K562 (cell line): ENCODE data around the gene RCOR1. TPM values are rescaled to one million over a fixed set of nuclear protein-coding genes. Genes with fewer than 3 reads are reported as not detected.

Experiments
- BCLAF1 ChIP-seq, 2 experiments: fragments of 450-650 bp in 1 of 2; IDR thresholded peaks; 2 replicates each; pipeline ENCODE4 v1.6.1; 2011 to 2017; ENCODE audit warnings: low read depth in 2 of 2, antibody characterized with exemption in 1 of 2, borderline replicate concordance in 1 of 2, low read length in 1 of 2, mild to moderate bottlenecking in 1 of 2, mixed read lengths in 1 of 2; ENCODE audit not compliant: control insufficient read depth in 1 of 2
- BRCA1 ChIP-seq, 2 experiments: fragments of 450-650 bp in 1 of 2; sonication (generic) in 1 of 2; formaldehyde crosslinking in 1 of 2; IDR thresholded peaks; 2 replicates each; pipeline versions ENCODE4 v1.5.0 to v1.6.1; 2017 to 2020; ENCODE audit warnings: mild to moderate bottlenecking in 1 of 2, missing genetic modification reagents in 1 of 2
- DACH1 ChIP-seq: fragments of 450-650 bp; IDR thresholded peaks from 2 replicates; pipeline ENCODE4 v1.6.1; 2018; ENCODE audit not compliant: partially characterized antibody
- EP400 ChIP-seq: fragments of 450-650 bp; IDR thresholded peaks from 2 replicates; pipeline ENCODE4 v1.6.1; 2017; ENCODE audit warnings: antibody characterized with exemption, mild to moderate bottlenecking, moderate library complexity
- MTA3 ChIP-seq: fragments of 450-650 bp; formaldehyde crosslinking; IDR thresholded peaks from 2 replicates; pipeline ENCODE4 v1.6.1; 2017; ENCODE audit warnings: mild to moderate bottlenecking, borderline replicate concordance
- MYC ChIP-seq, 2 experiments: fragments of 250-450 bp in 1 of 2; sonication (Bioruptor Pico) in 1 of 2; IDR thresholded peaks; 2 replicates each; pipeline versions ENCODE4 v1.5.1 to v1.6.1; 2012 to 2021; ENCODE audit warnings: low read depth in 2 of 2, borderline replicate concordance in 1 of 2, improper control_type of control experiment in 1 of 2, low read length in 1 of 2, mild to moderate bottlenecking in 1 of 2, moderate library complexity in 1 of 2
- NCOA1 ChIP-seq: fragments of 450-650 bp; IDR thresholded peaks from 2 replicates; pipeline ENCODE4 v1.6.1; 2016; ENCODE audit warnings: low read depth
- POLR2G ChIP-seq: fragments of 200-400 bp; formaldehyde crosslinking; IDR thresholded peaks from 2 replicates; pipeline ENCODE4 v1.6.1; 2017; ENCODE audit warnings: low read depth, mild to moderate bottlenecking, antibody characterized with exemption, low read length, moderate library complexity
- PRDM10 ChIP-seq: fragments of 450-650 bp; IDR thresholded peaks from 2 replicates; pipeline ENCODE4 v1.6.1; 2018; ENCODE audit not compliant: partially characterized antibody
- PREB ChIP-seq: sonication (generic); formaldehyde crosslinking; IDR thresholded peaks from 2 replicates; pipeline ENCODE4 v1.8.1; 2023; ENCODE audit warnings: mild to moderate bottlenecking, missing genetic modification reagents
- RAD51 ChIP-seq: fragments of 450-650 bp; IDR thresholded peaks from 2 replicates; pipeline ENCODE4 v1.7.1; 2016; ENCODE audit warnings: low read depth, mild to moderate bottlenecking, borderline replicate concordance
- SNAPC5 ChIP-seq: fragments of 250-450 bp; sonication (Bioruptor Pico); IDR thresholded peaks from 2 replicates; pipeline ENCODE4 v1.8.0; 2021; ENCODE audit warnings: moderate library complexity, mild to moderate bottlenecking, inconsistent platforms
- SOX6 ChIP-seq: fragments of 450-650 bp; IDR thresholded peaks from 2 replicates; pipeline ENCODE4 v1.6.1; 2014; ENCODE audit warnings: mild to moderate bottlenecking
- SP2 ChIP-seq: IDR thresholded peaks from 2 replicates; pipeline ENCODE4 v1.6.1; 2011; ENCODE audit warnings: mild to moderate bottlenecking, low read depth, low read length, moderate library complexity; ENCODE audit not compliant: poor library complexity, severe bottlenecking; ENCODE audit errors: extremely low read depth
- TAF9B ChIP-seq: fragments of 450-650 bp; IDR thresholded peaks from 2 replicates; pipeline ENCODE4 v1.6.1; 2018; ENCODE audit warnings: mild to moderate bottlenecking; ENCODE audit not compliant: partially characterized antibody
- TCF7L2 ChIP-seq: fragments of 150-350 bp; IDR thresholded peaks from 2 replicates; pipeline ENCODE4 v1.6.1; 2016; ENCODE audit warnings: low read depth, mild to moderate bottlenecking, low read length, moderate library complexity
- TOE1 ChIP-seq, 2 experiments: fragments of 450-650 bp in 1 of 2; sonication (generic) in 1 of 2; formaldehyde crosslinking in 1 of 2; IDR thresholded peaks; 2 replicates each; pipeline versions ENCODE4 v1.7.1 to v1.8.0; 2016 to 2022; ENCODE audit warnings: borderline replicate concordance in 2 of 2, mild to moderate bottlenecking in 2 of 2, antibody characterized with exemption in 1 of 2, inconsistent platforms in 1 of 2, low read depth in 1 of 2, missing genetic modification reagents in 1 of 2, moderate library complexity in 1 of 2
- ZBTB17 ChIP-seq: fragments of 450-650 bp; formaldehyde crosslinking; IDR thresholded peaks from 2 replicates; pipeline ENCODE4 v1.4.0; 2020; ENCODE audit warnings: mild to moderate bottlenecking
- polyA plus RNA-seq, 8 experiments: library from polyadenylated mRNA; depleted of rRNA in 4 of 8; stranded (reverse) in 5 of 8; unstranded in 3 of 8; fragments of >200 nt; fragmentation: Nextera tagmentation in 2 of 8; fragmentation: Illumina TruSeq in 1 of 8; extraction: Ambion mirVana in 2 of 8; extraction: Trizol in 1 of 8; gene quantifications; 2 replicates each; pipeline versions ENCODE4 v1.2.1 to v1.2.3, GENCODE V29; 2011 to 2014; ENCODE audit warnings: inconsistent platforms in 1 of 8, missing spikeins in 1 of 8
- total RNA-seq, 7 experiments: library from RNA; depleted of rRNA in 6 of 7; stranded (reverse); fragments of >200 nt in 6 of 7; fragmentation: Illumina TruSeq in 2 of 7; extraction: Trizol in 2 of 7; gene quantifications; 2 replicates each; pipeline versions ENCODE4 v1.2.1 to v1.2.3, GENCODE V29; 2011 to 2021; ENCODE audit warnings: low replicate concordance in 1 of 7

Gene RCOR1
- total and polyA plus RNA-seq, 9 of the 15 experiments (the other 6 are each of a cell fraction or from before 2014, with no cell fraction given), result 8.5 to 47.9 (median 20.9) TPM

GRCh38 chr14:102551995-102552705 lies 40.3 kb upstream of the RCOR1 start (continued):
- peak; percentile 68 for TF ChIP-seq PRDM10
- TF ChIP-seq RAD51, result no peak
- no peak; the same call in 1 of the 2 replicates for TF ChIP-seq MYC (IDR thresholded peaks at IDR 0.05; ENCODE audit: low read depth, low read length)
- no peak for TF ChIP-seq MYC (CRISPR knock-in tag; IDR thresholded peaks at IDR 0.05; ENCODE audit: borderline replicate concordance, low read depth)
- TF ChIP-seq PREB (CRISPR knock-in tag), result 0 out of 2 replicates have a peak, but pooled peaks have one; percentile 31
- TF ChIP-seq EP400, result peak; percentile 70
- peak; percentile 77 for TF ChIP-seq POLR2G
- TF ChIP-seq SP2, result no peak
- no peak for TF ChIP-seq SNAPC5 (CRISPR knock-in tag)
- TF ChIP-seq TCF7L2, result no peak
- peak; percentile 59 for TF ChIP-seq DACH1
- peak; percentile 81 for TF ChIP-seq ZBTB17 (CRISPR knock-in tag)
- TF ChIP-seq SOX6, result peak; percentile 79
- TF ChIP-seq MTA3, result peak; percentile 69
- peak; percentile 51; the same call in 1 of the 2 replicates for TF ChIP-seq TOE1 (IDR thresholded peaks at IDR 0.05; ENCODE audit: borderline replicate concordance)
- no peak for TF ChIP-seq TOE1 (CRISPR knock-in tag; IDR thresholded peaks at IDR 0.05; ENCODE audit: borderline replicate concordance, low read depth)
- TF ChIP-seq NCOA1, result peak; percentile 52
- TF ChIP-seq BRCA1 (IDR thresholded peaks at IDR 0.05), result no peak
- TF ChIP-seq BRCA1 (CRISPR knock-in tag; IDR thresholded peaks at IDR 0.05), result no peak
- no peak for TF ChIP-seq BCLAF1 (IDR thresholded peaks at IDR 0.05; ENCODE audit: borderline replicate concordance in 1 of 2, control insufficient read depth in 1 of 2, low read depth in 2 of 2, low read length in 1 of 2)
- peak; percentile 76 for TF ChIP-seq TAF9B
